Stimulated activated memory B cell treated with anti-CD40 and anti-IgM and Interleukin-4, amounts not matched to agents 10 μg/mL and 1 μg/mL and 100 μg/mL, for 72 hours (primary cell): ENCODE data around the gene CCDC180.
"Not testable (repeated sequence)": the region's sequence is repeated elsewhere in the genome, so short reads cannot be mapped to it uniquely, and the experiment has no call there.

Experiments used
- ATAC-seq: fragments of 150-1000 bp; cut with Tn5 transposase; 2 replicates; pipeline ENCODE4 v1.10.0; 2021
- H3K27ac Mint-ChIP-seq: one replicate; pipeline ENCODE4 v1.8.0; 2022; ENCODE audit warnings: mild to moderate bottlenecking, mixed read lengths
- H3K27me3 Mint-ChIP-seq: one replicate; pipeline ENCODE4 v1.8.0; 2022; ENCODE audit warnings: mixed read lengths
- H3K36me3 Mint-ChIP-seq: one replicate; pipeline ENCODE4 v1.8.0; 2022; ENCODE audit warnings: mixed read lengths
- H3K4me1 Mint-ChIP-seq: one replicate; pipeline ENCODE4 v1.8.0; 2022; ENCODE audit warnings: mixed read lengths
- H3K4me3 Mint-ChIP-seq: one replicate; pipeline ENCODE4 v1.8.0; 2022; ENCODE audit warnings: mild to moderate bottlenecking, moderate library complexity, mixed read lengths
- H3K9me3 Mint-ChIP-seq: one replicate; pipeline ENCODE4 v1.8.0; 2022; ENCODE audit warnings: mixed read lengths

CCDC180 gene

DNA sequence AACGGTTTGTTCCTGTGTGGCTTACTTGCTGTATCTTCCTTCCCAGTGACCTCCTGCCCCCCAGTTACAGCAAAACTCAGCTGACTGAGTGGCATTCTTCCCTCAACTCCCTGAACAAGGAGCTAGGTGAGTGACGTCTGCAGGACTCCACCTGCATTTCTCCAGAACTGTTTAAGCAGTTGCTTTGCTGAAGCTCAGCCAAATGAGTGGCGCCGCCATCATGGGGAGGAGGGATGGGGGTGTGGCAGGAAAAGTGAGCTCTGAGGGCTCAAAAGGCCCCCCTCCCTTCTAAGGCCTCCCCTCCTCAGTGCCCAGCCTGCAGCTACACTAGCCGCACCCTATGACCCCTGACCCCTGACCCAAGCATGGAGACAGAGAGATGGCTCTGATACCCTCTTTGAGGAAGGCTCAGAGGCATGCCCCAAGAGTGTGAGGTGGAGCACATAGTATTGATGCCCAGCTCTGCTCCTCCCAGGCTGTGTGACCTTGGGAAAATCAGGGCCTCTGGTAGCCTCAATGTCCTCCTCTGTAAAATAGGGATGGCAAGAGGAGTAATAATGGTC, 12.7 kb downstream of the CCDC180 start:
- Mint-ChIP-seq H3K9me3 (no peaks in the 10 kb centered on the region), H3K36me3 (peaks cover 63% of the 10 kb centered on the region), H3K27me3 (no peaks in the 10 kb centered on the region), H3K27ac (no peak overlapping the region), H3K4me3 (no peak overlapping the region), H3K4me1 (no peaks in the 10 kb centered on the region)
- no peak for ATAC-seq

DNA sequence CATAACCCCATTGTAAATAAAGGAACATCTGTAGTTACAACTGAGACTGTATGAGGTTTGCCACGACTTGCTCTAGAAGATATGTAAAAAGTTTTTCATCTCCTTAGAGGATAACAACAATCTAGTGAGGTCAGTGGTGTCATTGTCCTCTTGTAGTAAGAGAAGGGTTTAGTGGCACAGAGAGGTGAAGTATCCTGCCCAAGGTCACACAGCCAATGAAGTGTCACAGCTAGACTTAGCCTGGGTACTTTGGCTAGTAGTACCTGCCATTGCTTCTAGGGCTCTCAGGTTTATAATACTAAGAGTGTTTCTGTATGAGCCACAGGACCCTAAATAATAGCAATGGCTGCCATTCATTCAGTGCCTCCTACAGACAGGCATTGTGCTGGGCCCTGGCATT, 13.8 kb downstream of the CCDC180 start:
- peaks cover 68% of the 10 kb centered on the region for H3K36me3 Mint-ChIP-seq
- no peaks in the 10 kb centered on the region for H3K27me3 Mint-ChIP-seq
- no peak overlapping the region for H3K4me3 Mint-ChIP-seq
- H3K27ac Mint-ChIP-seq: no peak overlapping the region
- H3K9me3 Mint-ChIP-seq: no peaks in the 10 kb centered on the region
- H3K4me1 Mint-ChIP-seq: no peaks in the 10 kb centered on the region
- ATAC-seq: no peak

GRCh38 chr9:97321691-97322090, 14.2 kb downstream of the CCDC180 start:
- Mint-ChIP-seq H3K4me1 (no peaks in the 10 kb centered on the region), H3K9me3 (no peaks in the 10 kb centered on the region), H3K27ac (no peak overlapping the region), H3K4me3 (no peak overlapping the region), H3K27me3 (no peaks in the 10 kb centered on the region), H3K36me3 (peaks cover 67% of the 10 kb centered on the region)
- no peak for ATAC-seq

GRCh38 chr9:97322105-97322504, 14.6 kb downstream of the CCDC180 start:
- peaks cover 63% of the 10 kb centered on the region for H3K36me3 Mint-ChIP-seq
- H3K27ac Mint-ChIP-seq: no peak overlapping the region
- no peaks in the 10 kb centered on the region for H3K27me3 Mint-ChIP-seq
- H3K4me1 Mint-ChIP-seq: no peaks in the 10 kb centered on the region
- ATAC-seq: no peak
- no peak overlapping the region for H3K4me3 Mint-ChIP-seq
- no peaks in the 10 kb centered on the region for H3K9me3 Mint-ChIP-seq

- no peaks in the 10 kb centered on the region for H3K4me1 Mint-ChIP-seq
- ATAC-seq: no peak
- no peak overlapping the region for H3K4me3 Mint-ChIP-seq
- H3K27me3 Mint-ChIP-seq: no peaks in the 10 kb centered on the region
- H3K36me3 Mint-ChIP-seq: peaks cover 52% of the 10 kb centered on the region
- H3K27ac Mint-ChIP-seq: no peak overlapping the region
- no peaks in the 10 kb centered on the region for H3K9me3 Mint-ChIP-seq
Observed at GRCh38 chr9:97324954-97325353, 17.5 kb downstream of the CCDC180 start.

DNA sequence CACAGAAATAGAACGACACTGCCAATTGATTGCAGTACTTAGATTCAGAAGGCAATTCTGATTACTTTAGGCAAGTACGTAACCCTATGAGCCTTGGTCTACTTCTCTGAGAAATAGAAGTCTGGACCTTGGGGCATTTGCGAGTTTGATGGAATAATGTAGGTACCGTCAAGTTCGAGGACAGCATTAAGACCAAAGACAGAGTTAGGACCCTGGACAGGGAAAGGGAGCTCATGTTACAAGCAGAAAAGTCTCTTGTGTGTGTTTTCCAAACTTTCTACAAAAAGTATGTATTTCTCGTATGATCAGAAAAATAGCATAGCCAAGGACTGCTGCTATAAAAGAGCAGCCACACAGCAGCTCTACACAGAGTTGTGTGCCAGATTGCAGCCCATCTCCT, 20.1 kb downstream of the CCDC180 start:
- Mint-ChIP-seq H3K27me3 (no peaks in the 10 kb centered on the region), H3K9me3 (peaks cover 3% of the 10 kb centered on the region), H3K27ac (no peak overlapping the region), H3K36me3 (peaks cover 61% of the 10 kb centered on the region), H3K4me3 (no peak overlapping the region), H3K4me1 (no peaks in the 10 kb centered on the region)
- ATAC-seq: no peak

GRCh38 chr9:97332993-97333392, 25.5 kb downstream of the CCDC180 start:
- Mint-ChIP-seq H3K27me3 (no peaks in the 10 kb centered on the region), H3K4me1 (no peaks in the 10 kb centered on the region), H3K9me3 (peaks cover 4% of the 10 kb centered on the region), H3K27ac (no peak overlapping the region), H3K36me3 (peaks cover 68% of the 10 kb centered on the region), H3K4me3 (no peak overlapping the region)
- no peak for ATAC-seq

- not testable (repeated sequence) for H3K4me1 Mint-ChIP-seq, ATAC-seq, H3K27me3 Mint-ChIP-seq, H3K9me3 Mint-ChIP-seq, H3K27ac Mint-ChIP-seq, H3K4me3 Mint-ChIP-seq
- H3K36me3 Mint-ChIP-seq: peaks cover 74% of the 10 kb centered on the region
Observed at GRCh38 chr9:97335622-97336021, 28.2 kb downstream of the CCDC180 start.

- no peak for ATAC-seq
- Mint-ChIP-seq H3K27ac (no peak overlapping the region), H3K9me3 (no peaks in the 10 kb centered on the region), H3K4me1 (no peaks in the 10 kb centered on the region), H3K4me3 (no peak overlapping the region), H3K27me3 (no peaks in the 10 kb centered on the region), H3K36me3 (peaks cover 49% of the 10 kb centered on the region)
Observed at GRCh38 chr9:97348871-97349270, 41.4 kb downstream of the CCDC180 start.

- Mint-ChIP-seq H3K27ac (no peak overlapping the region), H3K4me1 (no peaks in the 10 kb centered on the region), H3K27me3 (no peaks in the 10 kb centered on the region), H3K9me3 (no peaks in the 10 kb centered on the region), H3K36me3 (peaks cover 49% of the 10 kb centered on the region), H3K4me3 (no peak overlapping the region)
- no peak for ATAC-seq
Observed at GRCh38 chr9:97349400-97349799, 41.9 kb downstream of the CCDC180 start.

- no peak overlapping the region for H3K4me3 Mint-ChIP-seq
- no peaks in the 10 kb centered on the region for H3K4me1 Mint-ChIP-seq
- no peaks in the 10 kb centered on the region for H3K9me3 Mint-ChIP-seq
- H3K27ac Mint-ChIP-seq: no peak overlapping the region
- peaks cover 30% of the 10 kb centered on the region for H3K36me3 Mint-ChIP-seq
- ATAC-seq: no peak
- no peaks in the 10 kb centered on the region for H3K27me3 Mint-ChIP-seq
Observed at GRCh38 chr9:97354637-97355036, 47.2 kb downstream of the CCDC180 start.

DNA sequence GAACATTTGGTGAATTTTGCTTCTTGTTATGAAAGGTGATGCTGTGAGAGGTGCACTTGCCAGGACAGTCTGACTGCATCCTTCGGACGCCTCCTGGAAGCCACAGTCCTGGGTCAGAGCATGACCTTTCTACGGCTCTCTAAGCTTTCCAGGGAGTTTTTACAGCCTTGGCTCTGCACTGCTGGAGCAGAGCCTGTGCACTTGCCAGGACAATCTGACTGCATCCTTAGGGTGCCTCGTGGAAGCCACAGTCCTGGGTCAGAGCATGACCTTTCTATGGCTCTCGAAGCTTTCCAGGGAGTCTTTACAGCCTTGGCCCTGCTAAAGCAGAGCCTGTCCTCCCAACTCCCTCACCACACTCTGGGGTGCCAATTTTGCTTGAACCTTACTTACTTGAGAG, 49.6 kb downstream of the CCDC180 start:
- Mint-ChIP-seq H3K27me3 (no peaks in the 10 kb centered on the region), H3K9me3 (no peaks in the 10 kb centered on the region), H3K4me3 (no peak overlapping the region), H3K36me3 (peaks cover 28% of the 10 kb centered on the region), H3K4me1 (no peaks in the 10 kb centered on the region), H3K27ac (no peak overlapping the region)
- no peak for ATAC-seq
